H1 (cell line): ENCODE measurements around the gene PRKCA. TPM values are rescaled to one million over a fixed set of nuclear protein-coding genes. Genes with fewer than 3 reads are reported as not detected.

ENCODE experiments used
- CBX5 ChIP-seq: fragments of 300-800, 300-1000 bp; sonication (generic); IDR thresholded peaks from 2 replicates; pipeline ENCODE4 v1.7.1; 2016; ENCODE audit warnings: antibody characterized with exemption, low read length, low read depth
- KDM4A ChIP-seq: IDR thresholded peaks from one replicate; pipeline ENCODE4 v1.7.1; 2012; ENCODE audit warnings: low read depth, mild to moderate bottlenecking, moderate library complexity, low read length, inconsistent platforms; ENCODE audit not compliant: severe bottlenecking
- NANOG ChIP-seq: IDR thresholded peaks from 2 replicates; pipeline ENCODE4 v1.6.1; 2011; ENCODE audit warnings: low read length, low read depth, mild to moderate bottlenecking, inconsistent platforms; ENCODE audit not compliant: insufficient read depth, poor library complexity, severe bottlenecking
- POU5F1 ChIP-seq: IDR thresholded peaks from 2 replicates; pipeline ENCODE4 v1.6.1; 2011; ENCODE audit warnings: low read depth, mild to moderate bottlenecking, low read length, moderate library complexity
- SP1 ChIP-seq: IDR thresholded peaks from 2 replicates; pipeline ENCODE4 v1.6.1; 2011; ENCODE audit warnings: low read depth, low read length
- TEAD4 ChIP-seq: IDR thresholded peaks from 2 replicates; pipeline ENCODE4 v1.6.1; 2012; ENCODE audit warnings: low read depth, low read length, inconsistent platforms, mixed read lengths
- polyA plus RNA-seq, 7 experiments: library from polyadenylated mRNA; depleted of rRNA in 3 of 7; stranded (reverse) in 5 of 7; unstranded in 2 of 7; fragments of >200 nt in 5 of 7; fragments of 200-250 nt in 2 of 7; gene quantifications; 1 replicate in 5 of 7; 2 replicates in 1 of 7; 4 replicates in 1 of 7; pipeline versions ENCODE4 v1.2.1 to v1.2.3, GENCODE V29; 2011 to 2013; ENCODE audit warnings: missing spikeins in 2 of 7, mixed read lengths in 2 of 7
- total RNA-seq: library from RNA; stranded (reverse); fragmentation: NEBNext Ultra II Directional; extraction: Animal tissue kit (Norgen Biotek cat#: 25700); gene quantifications from 2 replicates; pipeline ENCODE4 v1.2.1, GENCODE V29; 2021
- TF ChIP-seq, protein P1 (sequence below): IDR thresholded peaks from 2 replicates; pipeline ENCODE4 v1.6.1; 2012; ENCODE audit warnings: inconsistent platforms
- TF ChIP-seq, protein P2 (sequence below), 3 experiments: IDR thresholded peaks; 1 replicate in 2 of 3; 2 replicates in 1 of 3; pipeline versions ENCODE4 v1.5.1 to v1.6.1; 2011; ENCODE audit warnings: low read length in 3 of 3, mild to moderate bottlenecking in 3 of 3, inconsistent platforms in 2 of 3, low read depth in 1 of 3, moderate library complexity in 1 of 3; ENCODE audit not compliant: insufficient read depth in 1 of 3; ENCODE audit errors: control extremely low read depth in 1 of 3

The PRKCA gene
- total and polyA plus RNA-seq, 2 of the 8 experiments (the other 6 are each of a cell fraction or from before 2014, with no cell fraction given), result 5.8 to 17.8 TPM

- TF ChIP-seq, protein P1, sequence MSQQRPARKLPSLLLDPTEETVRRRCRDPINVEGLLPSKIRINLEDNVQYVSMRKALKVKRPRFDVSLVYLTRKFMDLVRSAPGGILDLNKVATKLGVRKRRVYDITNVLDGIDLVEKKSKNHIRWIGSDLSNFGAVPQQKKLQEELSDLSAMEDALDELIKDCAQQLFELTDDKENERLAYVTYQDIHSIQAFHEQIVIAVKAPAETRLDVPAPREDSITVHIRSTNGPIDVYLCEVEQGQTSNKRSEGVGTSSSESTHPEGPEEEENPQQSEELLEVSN, result no peak
- no peak for TF ChIP-seq TEAD4
- no peak for TF ChIP-seq CBX5
- TF ChIP-seq SP1, result no peak
- TF ChIP-seq, protein P2, sequence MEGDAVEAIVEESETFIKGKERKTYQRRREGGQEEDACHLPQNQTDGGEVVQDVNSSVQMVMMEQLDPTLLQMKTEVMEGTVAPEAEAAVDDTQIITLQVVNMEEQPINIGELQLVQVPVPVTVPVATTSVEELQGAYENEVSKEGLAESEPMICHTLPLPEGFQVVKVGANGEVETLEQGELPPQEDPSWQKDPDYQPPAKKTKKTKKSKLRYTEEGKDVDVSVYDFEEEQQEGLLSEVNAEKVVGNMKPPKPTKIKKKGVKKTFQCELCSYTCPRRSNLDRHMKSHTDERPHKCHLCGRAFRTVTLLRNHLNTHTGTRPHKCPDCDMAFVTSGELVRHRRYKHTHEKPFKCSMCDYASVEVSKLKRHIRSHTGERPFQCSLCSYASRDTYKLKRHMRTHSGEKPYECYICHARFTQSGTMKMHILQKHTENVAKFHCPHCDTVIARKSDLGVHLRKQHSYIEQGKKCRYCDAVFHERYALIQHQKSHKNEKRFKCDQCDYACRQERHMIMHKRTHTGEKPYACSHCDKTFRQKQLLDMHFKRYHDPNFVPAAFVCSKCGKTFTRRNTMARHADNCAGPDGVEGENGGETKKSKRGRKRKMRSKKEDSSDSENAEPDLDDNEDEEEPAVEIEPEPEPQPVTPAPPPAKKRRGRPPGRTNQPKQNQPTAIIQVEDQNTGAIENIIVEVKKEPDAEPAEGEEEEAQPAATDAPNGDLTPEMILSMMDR (IDR thresholded peaks at IDR 0.05; ENCODE audit: control extremely low read depth in 1 of 3, insufficient read depth in 1 of 3, low read depth in 1 of 3, low read length in 3 of 3), result no peak
- TF ChIP-seq POU5F1, result no peak
- TF ChIP-seq NANOG, result no peak
- no peak for TF ChIP-seq KDM4A
These were observed 277.1 kb downstream of the PRKCA start (continued) for GRCh38 chr17:66579556-66579955.
